HEK293 (cell line): ENCODE data around the gene COQ6.

Experiments used
- CTCF ChIA-PET: fragments of 350-600 bp; formaldehyde crosslinking; extraction: SDS; loops from one replicate; lab custom pipeline; 2021; ENCODE audit warnings: antibody characterized with exemption; lab: Yijun Ruan, JAX
- POLR2A ChIA-PET: fragments of 300-600 bp; formaldehyde crosslinking; extraction: SDS; loops from one replicate; lab custom pipeline; 2020; ENCODE audit warnings: antibody characterized with exemption, inconsistent platforms; lab: Yijun Ruan, JAX
- H3K27ac ChIP-seq: fragments of 200-500 bp; sonication (Bioruptor generic); 2 replicates; pipeline ENCODE4 v1.5.1; 2014; ENCODE audit warnings: low read depth, low read length, control low read depth, inconsistent platforms; ENCODE audit errors: extremely low read depth
- H3K36me3 ChIP-seq, 2 experiments: fragments of 200-500 bp in 1 of 2; sonication (Bioruptor generic) in 1 of 2; 1 replicate in 1 of 2; 2 replicates in 1 of 2; pipeline ENCODE4 v1.5.1; 2014 to 2017; ENCODE audit warnings: inconsistent platforms in 2 of 2, low read length in 2 of 2; ENCODE audit not compliant: control insufficient read depth in 2 of 2, insufficient read depth in 1 of 2
- H3K4me1 ChIP-seq: fragments of 200-500 bp; sonication (Bioruptor generic); 2 replicates; pipeline ENCODE4 v1.5.1; 2014; ENCODE audit warnings: mild to moderate bottlenecking, low read length, inconsistent platforms; ENCODE audit not compliant: control insufficient read depth, insufficient read depth
- H3K4me3 ChIP-seq: 2 replicates; pipeline ENCODE4 v1.5.1; 2011; ENCODE audit warnings: low read depth, mild to moderate bottlenecking, control low read depth, low read length, moderate library complexity
- H3K9me3 ChIP-seq: fragments of 200-500 bp; sonication (Bioruptor generic); 2 replicates; pipeline ENCODE4 v1.5.1; 2014; ENCODE audit warnings: low read depth, low read length, inconsistent platforms; ENCODE audit not compliant: control insufficient read depth, insufficient read depth
- MYNN ChIP-seq: fragments of 450-650 bp; formaldehyde crosslinking; IDR thresholded peaks from 2 replicates; pipeline ENCODE4 v1.5.1; 2016; ENCODE audit warnings: missing biosample characterization, missing genetic modification characterization, borderline replicate concordance
- PBX3 ChIP-seq: sonication (generic); formaldehyde crosslinking; IDR thresholded peaks from 2 replicates; pipeline ENCODE4 v1.8.1; 2022; ENCODE audit warnings: mild to moderate bottlenecking, moderate library complexity, missing genetic modification reagents
- YY2 ChIP-seq: fragments of 450-650 bp; formaldehyde crosslinking; IDR thresholded peaks from 2 replicates; pipeline ENCODE4 v1.5.1; 2016; ENCODE audit warnings: missing biosample characterization, missing genetic modification characterization
- ZBTB1 ChIP-seq: fragments of 450-650 bp; formaldehyde crosslinking; IDR thresholded peaks from 2 replicates; pipeline ENCODE4 v1.5.1; 2016; ENCODE audit warnings: missing biosample characterization, missing genetic modification characterization
- ZNF10 ChIP-seq: fragments of 450-650 bp; formaldehyde crosslinking; IDR thresholded peaks from 2 replicates; pipeline ENCODE4 v1.5.1; 2017; ENCODE audit warnings: missing biosample characterization, missing genetic modification characterization
- ZNF184 ChIP-seq: fragments of 450-650 bp; IDR thresholded peaks from 2 replicates; pipeline ENCODE4 v1.5.1; 2018; ENCODE audit warnings: missing biosample characterization, mild to moderate bottlenecking, missing genetic modification characterization
- ZNF202 ChIP-seq: fragments of 450-650 bp; formaldehyde crosslinking; IDR thresholded peaks from 2 replicates; pipeline ENCODE4 v1.5.1; 2016; ENCODE audit warnings: missing biosample characterization, missing genetic modification characterization, borderline replicate concordance
- ZNF221 ChIP-seq: fragments of 450-650 bp; formaldehyde crosslinking; IDR thresholded peaks from 2 replicates; pipeline ENCODE4 v1.5.1; 2017; ENCODE audit warnings: missing biosample characterization, missing genetic modification characterization, borderline replicate concordance
- ZNF335 ChIP-seq: fragments of 450-650 bp; formaldehyde crosslinking; conservative IDR thresholded peaks from 2 replicates; pipeline ENCODE4 v1.5.1; 2016; ENCODE audit warnings: missing biosample characterization, missing genetic modification characterization
- ZNF354C ChIP-seq: fragments of 450-650 bp; formaldehyde crosslinking; IDR thresholded peaks from 2 replicates; pipeline ENCODE4 v1.5.1; 2016; ENCODE audit warnings: missing biosample characterization, missing genetic modification characterization, low read depth, borderline replicate concordance
- ZNF621 ChIP-seq: fragments of 450-650 bp; formaldehyde crosslinking; IDR thresholded peaks from 2 replicates; pipeline ENCODE4 v1.5.1; 2017; ENCODE audit warnings: missing biosample characterization, missing genetic modification characterization
- ZNF658 ChIP-seq: fragments of 450-650 bp; formaldehyde crosslinking; IDR thresholded peaks from 2 replicates; pipeline ENCODE4; 2016; ENCODE audit warnings: missing biosample characterization, missing genetic modification characterization
- TF ChIP-seq, protein P1 (sequence below): fragments of 450-650 bp; formaldehyde crosslinking; IDR thresholded peaks from 2 replicates; pipeline ENCODE4 v1.5.1; 2016; ENCODE audit warnings: missing biosample characterization, missing genetic modification characterization
- TF ChIP-seq, protein P2 (sequence below): fragments of 450-650 bp; formaldehyde crosslinking; IDR thresholded peaks from 2 replicates; pipeline ENCODE4 v1.5.1; 2016; ENCODE audit warnings: missing biosample characterization, missing genetic modification characterization

The COQ6 gene

GRCh38 chr14:73944432-73945158 is 5.5 kb upstream of the COQ6 start (continued):
- TF ChIP-seq, protein P1, sequence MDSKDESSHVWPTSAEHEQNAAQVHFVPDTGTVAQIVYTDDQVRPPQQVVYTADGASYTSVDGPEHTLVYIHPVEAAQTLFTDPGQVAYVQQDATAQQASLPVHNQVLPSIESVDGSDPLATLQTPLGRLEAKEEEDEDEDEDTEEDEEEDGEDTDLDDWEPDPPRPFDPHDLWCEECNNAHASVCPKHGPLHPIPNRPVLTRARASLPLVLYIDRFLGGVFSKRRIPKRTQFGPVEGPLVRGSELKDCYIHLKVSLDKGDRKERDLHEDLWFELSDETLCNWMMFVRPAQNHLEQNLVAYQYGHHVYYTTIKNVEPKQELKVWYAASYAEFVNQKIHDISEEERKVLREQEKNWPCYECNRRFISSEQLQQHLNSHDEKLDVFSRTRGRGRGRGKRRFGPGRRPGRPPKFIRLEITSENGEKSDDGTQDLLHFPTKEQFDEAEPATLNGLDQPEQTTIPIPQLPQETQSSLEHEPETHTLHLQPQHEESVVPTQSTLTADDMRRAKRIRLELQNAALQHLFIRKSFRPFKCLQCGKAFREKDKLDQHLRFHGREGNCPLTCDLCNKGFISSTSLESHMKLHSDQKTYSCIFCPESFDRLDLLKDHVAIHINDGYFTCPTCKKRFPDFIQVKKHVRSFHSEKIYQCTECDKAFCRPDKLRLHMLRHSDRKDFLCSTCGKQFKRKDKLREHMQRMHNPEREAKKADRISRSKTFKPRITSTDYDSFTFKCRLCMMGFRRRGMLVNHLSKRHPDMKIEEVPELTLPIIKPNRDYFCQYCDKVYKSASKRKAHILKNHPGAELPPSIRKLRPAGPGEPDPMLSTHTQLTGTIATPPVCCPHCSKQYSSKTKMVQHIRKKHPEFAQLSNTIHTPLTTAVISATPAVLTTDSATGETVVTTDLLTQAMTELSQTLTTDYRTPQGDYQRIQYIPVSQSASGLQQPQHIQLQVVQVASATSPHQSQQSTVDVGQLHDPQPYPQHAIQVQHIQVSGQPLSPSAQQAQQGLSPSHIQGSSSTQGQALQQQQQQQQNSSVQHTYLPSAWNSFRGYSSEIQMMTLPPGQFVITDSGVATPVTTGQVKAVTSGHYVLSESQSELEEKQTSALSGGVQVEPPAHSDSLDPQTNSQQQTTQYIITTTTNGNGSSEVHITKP (tag by site-specific recombination): no peak
- TF ChIP-seq ZNF335 (tag by site-specific recombination) (no peak), ZNF202 (no peak), ZBTB1 (tag by site-specific recombination) (no peak), ZNF658 (tag by site-specific recombination) (no peak), PBX3 (CRISPR knock-in tag) (no peak), ZNF354C (tag by site-specific recombination) (no peak)
- TF ChIP-seq, protein P2, sequence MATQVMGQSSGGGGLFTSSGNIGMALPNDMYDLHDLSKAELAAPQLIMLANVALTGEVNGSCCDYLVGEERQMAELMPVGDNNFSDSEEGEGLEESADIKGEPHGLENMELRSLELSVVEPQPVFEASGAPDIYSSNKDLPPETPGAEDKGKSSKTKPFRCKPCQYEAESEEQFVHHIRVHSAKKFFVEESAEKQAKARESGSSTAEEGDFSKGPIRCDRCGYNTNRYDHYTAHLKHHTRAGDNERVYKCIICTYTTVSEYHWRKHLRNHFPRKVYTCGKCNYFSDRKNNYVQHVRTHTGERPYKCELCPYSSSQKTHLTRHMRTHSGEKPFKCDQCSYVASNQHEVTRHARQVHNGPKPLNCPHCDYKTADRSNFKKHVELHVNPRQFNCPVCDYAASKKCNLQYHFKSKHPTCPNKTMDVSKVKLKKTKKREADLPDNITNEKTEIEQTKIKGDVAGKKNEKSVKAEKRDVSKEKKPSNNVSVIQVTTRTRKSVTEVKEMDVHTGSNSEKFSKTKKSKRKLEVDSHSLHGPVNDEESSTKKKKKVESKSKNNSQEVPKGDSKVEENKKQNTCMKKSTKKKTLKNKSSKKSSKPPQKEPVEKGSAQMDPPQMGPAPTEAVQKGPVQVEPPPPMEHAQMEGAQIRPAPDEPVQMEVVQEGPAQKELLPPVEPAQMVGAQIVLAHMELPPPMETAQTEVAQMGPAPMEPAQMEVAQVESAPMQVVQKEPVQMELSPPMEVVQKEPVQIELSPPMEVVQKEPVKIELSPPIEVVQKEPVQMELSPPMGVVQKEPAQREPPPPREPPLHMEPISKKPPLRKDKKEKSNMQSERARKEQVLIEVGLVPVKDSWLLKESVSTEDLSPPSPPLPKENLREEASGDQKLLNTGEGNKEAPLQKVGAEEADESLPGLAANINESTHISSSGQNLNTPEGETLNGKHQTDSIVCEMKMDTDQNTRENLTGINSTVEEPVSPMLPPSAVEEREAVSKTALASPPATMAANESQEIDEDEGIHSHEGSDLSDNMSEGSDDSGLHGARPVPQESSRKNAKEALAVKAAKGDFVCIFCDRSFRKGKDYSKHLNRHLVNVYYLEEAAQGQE (tag by site-specific recombination): no peak
- TF ChIP-seq, all 188 proteins: peak for 0

DNA sequence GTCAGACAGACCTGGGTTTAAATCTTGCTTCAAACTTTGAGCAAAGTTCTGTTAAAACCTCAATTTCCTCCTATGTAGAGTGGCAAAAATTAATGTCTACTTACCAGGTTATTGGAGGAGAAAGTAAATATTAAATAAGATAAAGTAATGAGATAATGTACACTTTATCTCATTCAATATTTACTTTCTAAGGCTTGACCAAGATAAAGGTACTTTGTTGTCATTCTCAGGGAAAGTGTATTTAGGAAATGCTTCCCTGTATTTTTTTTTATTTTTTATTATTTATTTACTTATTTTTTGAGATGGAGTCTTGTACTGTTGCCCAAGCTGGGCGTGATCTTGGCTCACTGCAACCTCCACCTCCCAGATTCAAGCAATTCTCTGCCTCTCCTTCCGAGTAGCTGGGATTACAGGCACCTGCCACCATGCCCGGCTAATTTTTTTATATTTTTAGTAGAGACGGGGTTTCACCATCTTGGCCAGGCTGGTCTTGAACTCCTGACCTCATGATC is 4.9 kb upstream of the COQ6 start:
- Histone ChIP-seq H3K4me3 (no peak overlapping the region), H3K4me1 (no peaks in the 10 kb centered on the region), H3K9me3 (no peaks in the 10 kb centered on the region), H3K27ac (no peak overlapping the region), H3K36me3 (peaks cover 0 to 32% of the 10 kb centered on the region in 2 experiments; a peak in 2 of 3 replicates)
- ChIA-PET CTCF (no interaction called here), POLR2A (no interaction called here)
- TF ChIP-seq ZNF354C (tag by site-specific recombination): no peak
- no peak for TF ChIP-seq MYNN (tag by site-specific recombination)
- no peak for TF ChIP-seq ZNF184 (tag by site-specific recombination)
- no peak for TF ChIP-seq ZNF621
- no peak for TF ChIP-seq ZNF10 (tag by site-specific recombination)
- TF ChIP-seq YY2 (tag by site-specific recombination): no peak
- no peak for TF ChIP-seq ZNF221 (tag by site-specific recombination)
- TF ChIP-seq, all 188 proteins: peak for 0
